COLO668 (cell line): ENCODE results near the gene TARBP1.
A peak's percentile ranks its signal among the peaks of the same experiment; 100 is the strongest.
"Not testable (repeated sequence)": the region's sequence is repeated elsewhere in the genome, so short reads cannot be mapped to it uniquely, and the experiment has no call there.

ENCODE experiments used
- DNase-seq: peaks from one replicate; lab custom pipeline; 2025; ENCODE audit not compliant: unreplicated experiment; lab: John Stamatoyannopoulos, UW

TARBP1 gene

DNA sequence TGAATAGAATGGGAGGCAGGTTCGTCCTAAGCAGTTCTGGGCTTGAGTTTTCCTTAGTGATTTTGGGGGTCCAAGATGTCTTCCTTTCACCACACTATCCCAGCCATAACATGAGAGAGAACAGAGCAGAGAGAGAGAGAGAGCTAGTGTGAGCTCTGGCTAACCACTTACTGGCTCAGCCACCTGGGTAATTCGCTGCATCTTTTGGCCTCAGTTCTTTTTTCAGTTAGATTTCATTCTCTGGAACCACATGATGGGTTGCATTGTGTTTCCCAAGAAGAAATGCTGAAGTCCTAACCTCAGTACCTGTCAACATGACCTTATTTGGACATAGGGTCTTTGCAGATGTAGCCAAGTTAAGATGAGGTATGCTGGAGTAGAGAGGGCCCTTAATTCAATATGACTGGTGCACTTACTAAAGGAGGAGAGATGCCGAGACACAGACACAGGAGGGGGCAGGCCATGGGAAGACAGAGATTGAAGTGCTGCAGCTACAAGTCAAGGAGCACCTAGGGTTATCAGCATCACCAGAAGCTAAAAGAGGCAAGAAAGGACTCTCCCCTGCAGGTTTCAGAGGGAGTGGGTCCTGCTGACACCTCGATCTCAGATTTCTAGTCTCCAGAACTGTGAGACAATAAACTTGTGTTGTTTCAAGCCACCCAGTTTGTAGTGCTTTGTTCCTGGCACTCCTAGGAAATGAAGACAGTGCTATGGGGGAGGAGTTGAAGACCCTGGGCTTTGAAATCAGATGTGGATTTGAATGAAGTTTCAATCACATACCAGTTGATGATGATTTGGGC lies 26.2 kb upstream of the TARBP1 start:
- DNase-seq, result no peak

GRCh38 chr1:234504251-234504650 lies 25.3 kb upstream of the TARBP1 start:
- not testable (repeated sequence) for DNase-seq

DNA sequence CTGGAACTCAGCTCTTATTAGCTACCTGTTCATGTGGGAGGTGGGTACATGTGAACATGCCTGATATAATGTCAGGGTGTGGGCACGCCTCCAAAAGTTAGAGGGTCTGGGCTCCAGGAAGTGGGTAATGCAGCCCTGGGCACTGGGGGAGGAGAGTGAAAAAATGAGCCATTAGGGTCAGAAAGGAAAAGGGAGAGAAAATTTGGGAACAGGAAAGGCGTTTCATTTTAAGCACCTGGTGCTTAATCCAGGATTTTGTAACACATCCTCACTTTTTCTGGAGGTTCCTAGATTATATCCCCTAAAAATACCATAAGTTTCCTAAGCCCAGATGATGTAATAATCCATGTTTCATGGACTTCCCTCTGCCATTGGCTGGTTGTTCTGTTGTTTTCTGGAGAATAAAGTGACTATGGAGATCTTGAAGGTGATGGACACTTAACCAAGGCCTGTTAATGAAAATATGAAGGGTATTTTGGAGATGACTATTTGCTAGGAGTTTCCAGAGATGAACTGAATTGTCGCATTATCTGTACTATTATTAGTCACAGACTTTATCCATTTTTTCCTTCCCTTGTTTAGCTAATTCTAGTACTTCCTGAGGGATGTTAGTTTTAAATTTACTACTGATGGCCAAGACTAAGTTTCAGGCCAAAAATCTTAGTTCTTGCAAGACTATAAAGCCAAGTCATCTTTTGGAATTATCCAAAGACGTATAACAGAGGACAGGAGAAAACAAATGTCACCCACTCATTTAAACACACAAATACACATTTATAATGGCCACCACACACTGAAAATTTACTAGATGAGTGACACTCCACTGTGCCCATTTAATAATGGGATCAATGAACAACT lies 24.4 kb upstream of the TARBP1 start:
- no peak for DNase-seq

GRCh38 chr1:234502785-234503184 lies 23.8 kb upstream of the TARBP1 start:
- DNase-seq, result no peak

- peak; percentile 43 for DNase-seq
These were observed 21.3 kb upstream of the TARBP1 start for GRCh38 chr1:234500269-234500668.

DNA sequence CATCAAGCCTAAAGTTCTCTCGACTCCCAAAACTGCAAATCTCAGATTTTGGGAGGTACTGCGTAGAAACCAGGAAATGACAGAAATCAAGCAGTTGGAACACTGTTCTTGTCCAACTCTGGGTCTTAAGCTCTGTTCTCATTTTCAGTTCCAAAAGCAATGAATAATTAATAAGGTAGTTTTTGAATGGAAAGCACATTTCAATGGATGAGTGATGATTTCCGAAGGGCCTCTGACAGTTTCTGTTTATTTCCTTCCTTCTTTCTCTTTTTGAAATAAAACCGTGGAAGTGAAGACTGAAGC lies 20.9 kb upstream of the TARBP1 start:
- no peak for DNase-seq

- peak; percentile 91 for DNase-seq
These were observed 20.4 kb upstream of the TARBP1 start for GRCh38 chr1:234499119-234499942.

- DNase-seq, result no peak
These were observed 19.6 kb upstream of the TARBP1 start for GRCh38 chr1:234498448-234499118.

DNA sequence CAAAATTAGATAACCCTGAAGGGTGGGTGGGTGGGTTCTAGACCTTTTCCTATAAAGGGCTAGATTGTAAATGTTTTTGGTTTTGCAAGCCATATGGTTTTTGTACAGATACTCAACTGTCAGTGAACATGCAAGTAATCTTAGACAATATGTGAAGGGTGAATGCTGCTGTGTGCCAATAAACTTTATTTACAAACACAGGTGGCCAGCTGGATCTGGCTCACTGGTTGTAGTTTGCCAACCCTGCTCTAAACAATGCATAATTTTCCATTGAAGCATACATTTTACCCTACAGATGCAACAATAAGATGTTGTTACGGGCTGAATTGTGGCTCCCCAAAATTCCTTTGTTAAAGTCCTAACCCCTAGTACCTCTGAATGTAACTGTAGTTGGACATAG lies 18.6 kb upstream of the TARBP1 start:
- no peak for DNase-seq

- DNase-seq, result no peak
These were observed 16.4 kb upstream of the TARBP1 start for GRCh38 chr1:234495231-234495990.

DNA sequence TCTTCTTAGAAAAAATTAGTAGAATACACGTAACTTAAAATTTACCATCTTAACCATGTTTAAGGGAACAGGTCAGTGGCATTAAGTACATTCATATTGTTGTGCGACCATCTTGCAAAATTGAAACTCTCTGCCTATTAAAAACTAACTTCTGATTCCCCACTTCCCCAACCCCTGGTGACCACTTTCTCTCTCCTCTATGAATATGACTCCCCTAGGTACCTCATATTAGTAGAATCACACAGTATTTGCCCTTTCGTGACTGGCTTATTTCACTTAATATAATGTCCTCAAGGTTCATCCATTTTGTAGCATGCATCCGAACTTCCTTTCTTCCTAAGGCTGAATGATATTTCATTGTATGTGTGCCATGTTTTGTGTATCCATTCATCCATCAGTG lies 15.1 kb upstream of the TARBP1 start:
- no peak for DNase-seq

DNA sequence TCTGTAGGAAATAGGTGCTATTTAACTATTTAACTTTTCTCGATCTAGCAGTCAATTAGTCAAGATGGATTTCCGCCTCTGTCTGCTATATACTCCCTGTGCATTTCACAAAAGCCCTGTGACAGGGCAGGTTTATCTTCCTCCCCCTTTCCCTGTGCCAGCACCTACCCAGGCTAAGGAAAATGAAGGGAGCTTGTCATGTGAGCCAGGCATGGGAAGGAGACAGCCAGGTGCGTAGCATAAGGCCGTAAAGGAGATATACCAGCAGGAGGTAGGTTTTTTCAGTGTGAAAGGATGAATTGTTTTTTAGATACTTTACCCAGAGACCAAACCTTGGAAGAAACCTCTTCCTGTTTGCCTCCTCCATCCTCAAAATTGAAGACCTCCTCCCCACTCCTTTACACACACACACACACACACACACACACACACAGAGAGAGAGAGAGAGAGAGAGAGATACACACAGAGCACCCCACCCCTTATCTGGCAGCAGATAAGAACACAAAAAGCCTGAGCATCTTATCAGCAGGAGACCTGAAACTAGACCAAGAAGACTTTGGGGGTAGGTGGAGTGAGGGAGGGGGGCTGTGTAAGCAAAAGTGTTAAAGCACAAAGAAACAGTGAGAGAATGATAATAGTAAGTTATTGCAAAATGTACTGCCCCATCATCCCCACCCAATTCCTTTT lies 12.0 kb upstream of the TARBP1 start:
- no peak for DNase-seq

- no peak for DNase-seq
These were observed 10.7 kb upstream of the TARBP1 start for GRCh38 chr1:234489698-234490077.

DNA sequence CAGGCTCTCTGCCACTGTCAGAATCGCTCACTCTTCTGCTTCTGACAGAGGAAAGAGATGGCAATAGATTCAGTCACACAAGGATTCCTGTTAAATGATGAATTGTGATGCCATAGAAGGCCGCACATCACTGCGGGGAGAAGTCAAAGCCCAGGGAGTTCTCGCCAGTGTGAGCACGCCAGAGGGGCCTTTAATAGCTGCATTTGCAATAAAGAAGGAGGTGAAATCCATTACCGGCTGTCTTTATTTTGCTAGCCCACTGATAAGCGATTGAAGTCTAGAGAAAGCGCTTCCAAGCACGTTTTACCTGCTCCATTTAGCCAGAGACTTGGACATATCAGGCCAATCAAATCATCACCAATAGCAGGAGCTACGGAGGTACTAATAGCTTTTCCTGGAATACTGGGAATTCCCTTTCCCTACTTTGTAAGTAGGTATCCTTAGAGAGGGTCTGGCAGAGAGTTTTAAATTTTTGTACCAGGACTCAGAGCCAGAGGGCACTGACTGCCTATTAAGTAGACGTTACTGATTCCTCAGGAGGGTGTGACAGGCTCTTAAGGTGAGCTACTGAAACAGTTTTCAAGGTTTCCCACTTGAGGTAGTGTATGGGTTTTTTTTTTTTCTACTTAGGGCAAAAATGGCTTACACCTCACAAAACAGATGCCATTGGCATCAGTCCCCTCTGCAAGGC lies 10.2 kb upstream of the TARBP1 start:
- no peak for DNase-seq

GRCh38 chr1:234488054-234489006 lies 9.4 kb upstream of the TARBP1 start:
- no peak for DNase-seq

DNA sequence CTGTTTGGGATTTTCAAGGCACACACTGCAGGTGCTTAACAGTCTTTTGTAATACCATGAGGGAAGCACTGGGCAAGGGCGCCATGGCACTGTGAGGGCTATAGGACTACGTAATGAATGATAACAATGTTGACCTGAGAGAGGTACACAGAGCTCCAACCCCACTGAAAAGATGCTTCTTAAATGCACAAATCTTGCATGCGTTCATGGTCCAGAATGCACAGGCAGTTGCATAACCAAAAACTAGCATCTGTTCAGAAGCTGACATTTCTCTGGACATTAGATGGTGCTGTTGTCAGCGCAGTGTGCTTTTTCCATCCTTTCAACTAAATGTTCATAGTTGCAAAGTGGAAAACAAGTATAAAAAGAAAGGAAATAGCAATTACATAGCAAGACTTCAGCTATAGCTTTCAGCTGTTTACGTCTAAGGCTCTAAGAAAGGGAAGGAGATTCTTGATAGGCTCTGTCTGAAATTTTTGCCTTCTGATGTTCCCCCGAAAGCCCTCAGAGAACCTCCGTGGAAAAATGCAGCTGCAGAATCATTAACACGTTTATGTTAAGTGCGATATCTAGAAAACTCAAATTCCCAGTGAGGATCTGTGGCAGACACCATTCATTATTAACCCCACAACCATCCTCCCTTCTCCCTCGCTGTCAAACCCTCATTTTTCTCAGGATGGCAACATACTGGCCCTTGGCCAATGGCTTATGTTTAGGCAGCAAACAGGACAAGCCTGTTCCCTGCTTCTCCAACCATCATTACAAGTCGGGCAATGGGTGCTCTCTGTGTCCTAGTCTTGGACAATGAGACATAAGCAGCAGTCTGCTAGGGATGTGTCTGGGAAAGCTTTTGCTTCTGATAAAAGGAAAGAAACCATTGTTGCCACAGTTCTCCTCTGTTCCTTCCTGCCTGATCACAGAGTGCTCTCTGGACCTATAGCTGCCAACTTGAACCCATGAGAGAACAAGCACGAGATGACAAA lies 8.2 kb upstream of the TARBP1 start:
- peak; percentile 28 for DNase-seq
